GM18511 (cell line): ENCODE measurements around the gene FRZB.
"Not testable (repeated sequence)": the region's sequence is repeated elsewhere in the genome, so short reads cannot be mapped to it uniquely, and the experiment has no call there.

Source experiments
- ATAC-seq: cut with Tn5 transposase; IDR thresholded peaks from one replicate; pipeline ENCODE4 v1.9.1; 2021; ENCODE audit warnings: mild to moderate bottlenecking, moderate library complexity; ENCODE audit not compliant: unreplicated experiment

Gene FRZB

DNA sequence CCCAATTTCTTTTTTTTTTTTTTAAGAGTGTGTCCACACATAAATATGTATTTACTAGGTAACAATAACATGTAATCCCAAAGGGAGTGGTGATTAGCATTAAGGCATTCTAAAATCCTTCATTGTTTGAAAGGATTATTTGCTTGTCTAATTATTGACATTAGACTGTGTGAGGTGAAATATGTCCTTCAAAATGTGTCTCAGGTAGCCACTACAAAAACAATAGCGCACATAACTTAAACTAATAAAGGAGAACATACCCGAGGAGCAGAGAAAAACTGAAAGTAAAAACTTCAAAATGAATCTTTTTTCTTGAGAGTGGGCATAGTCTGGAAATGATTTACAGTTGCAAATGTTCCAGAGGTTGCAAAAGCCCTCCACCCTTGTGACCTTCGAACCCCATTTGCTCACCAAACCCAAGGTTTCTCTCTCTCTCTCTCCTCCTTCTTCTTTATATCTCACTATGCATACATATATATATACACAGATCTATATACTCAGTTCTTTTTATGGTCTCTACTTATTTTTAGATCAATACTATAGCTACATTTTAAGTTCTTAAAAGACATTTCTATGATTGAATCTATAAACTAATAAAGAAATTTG is 24.4 kb upstream of the FRZB start:
- no peak for ATAC-seq

DNA sequence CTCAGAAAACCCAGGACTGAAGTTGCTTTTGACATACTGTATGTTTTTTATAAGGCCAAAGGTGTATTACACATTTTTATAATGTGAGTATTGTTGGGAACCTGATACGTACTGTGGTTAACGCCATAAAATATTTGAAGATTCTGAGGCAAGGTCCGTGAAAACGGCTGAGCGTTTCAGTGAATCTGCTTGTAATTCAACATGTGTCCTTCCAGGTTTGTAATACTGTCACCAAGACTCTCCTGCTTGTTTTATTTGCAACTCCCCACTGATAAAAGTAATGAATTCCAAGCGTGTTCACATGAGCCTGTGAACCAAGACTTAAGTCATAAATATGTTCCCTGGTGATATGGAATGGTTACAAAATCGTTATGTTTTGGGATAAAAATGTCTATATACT is 23.9 kb upstream of the FRZB start:
- ATAC-seq: no peak

DNA sequence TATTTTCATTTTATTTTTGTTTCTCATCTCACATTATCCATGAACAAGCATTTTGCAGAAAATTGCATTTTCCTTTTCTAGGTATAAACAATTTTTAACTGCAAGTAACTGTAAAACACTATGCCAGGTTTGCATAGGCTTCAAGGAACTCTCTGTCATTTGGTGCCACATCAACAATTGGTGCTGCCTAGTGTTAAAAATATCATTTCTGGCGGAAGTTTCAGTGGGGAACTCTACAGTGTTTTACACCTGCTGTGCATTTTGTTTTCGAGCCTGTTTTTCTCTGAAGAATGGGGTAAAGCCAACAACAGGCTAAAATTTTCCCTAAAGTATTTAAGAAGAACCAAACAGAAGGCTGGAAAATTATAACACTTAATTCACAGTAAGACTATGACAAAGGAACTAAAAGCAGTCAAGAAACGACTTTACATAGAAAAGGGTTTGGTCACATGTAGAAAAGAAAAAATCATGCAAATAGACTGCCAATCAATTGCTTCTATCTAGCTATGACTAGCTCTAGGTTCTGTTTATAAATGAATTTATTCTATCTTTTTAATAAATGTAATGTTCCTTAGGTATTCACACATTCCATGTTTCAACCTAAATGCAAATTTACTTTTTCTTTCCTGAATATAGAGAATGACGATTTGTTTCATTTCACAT is 21.4 kb upstream of the FRZB start:
- ATAC-seq: no peak

DNA sequence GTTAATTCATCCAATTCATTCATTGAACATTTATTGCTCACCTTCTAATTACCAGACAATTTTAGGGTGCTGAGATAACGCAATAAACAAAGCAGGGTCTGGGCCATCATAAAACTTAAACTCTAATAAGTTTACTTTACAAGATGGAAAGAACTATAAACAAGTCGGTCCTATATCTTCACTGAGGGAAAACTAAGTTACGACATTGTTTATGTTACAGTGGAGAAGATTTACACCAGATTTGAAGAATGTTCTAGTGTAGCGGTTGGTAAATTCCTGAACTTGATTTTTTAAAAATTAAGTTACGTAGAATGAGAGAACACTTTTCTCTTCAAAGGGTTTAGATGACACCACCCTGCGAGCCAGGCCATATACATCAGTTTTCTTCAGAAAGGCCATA is 20.7 kb upstream of the FRZB start:
- no peak for ATAC-seq

DNA sequence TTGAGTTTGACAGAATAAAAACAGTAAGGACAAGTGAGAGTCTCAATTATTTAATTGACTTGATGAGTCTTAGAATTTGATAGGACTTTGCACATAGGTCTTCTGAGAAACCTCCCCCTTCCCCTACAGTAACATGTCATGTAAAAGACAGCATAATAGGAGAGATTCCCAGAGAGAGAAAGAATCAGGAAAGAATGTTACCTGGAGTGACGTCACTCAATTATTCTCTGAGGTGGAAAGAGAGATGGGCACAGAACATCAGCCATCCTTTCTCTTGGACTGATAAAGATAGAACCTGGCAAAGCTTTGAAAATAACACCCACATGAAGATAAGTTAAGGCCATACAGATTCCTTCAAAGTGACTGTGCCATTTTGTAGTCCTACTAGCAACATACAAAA is 19.3 kb upstream of the FRZB start:
- ATAC-seq: no peak

DNA sequence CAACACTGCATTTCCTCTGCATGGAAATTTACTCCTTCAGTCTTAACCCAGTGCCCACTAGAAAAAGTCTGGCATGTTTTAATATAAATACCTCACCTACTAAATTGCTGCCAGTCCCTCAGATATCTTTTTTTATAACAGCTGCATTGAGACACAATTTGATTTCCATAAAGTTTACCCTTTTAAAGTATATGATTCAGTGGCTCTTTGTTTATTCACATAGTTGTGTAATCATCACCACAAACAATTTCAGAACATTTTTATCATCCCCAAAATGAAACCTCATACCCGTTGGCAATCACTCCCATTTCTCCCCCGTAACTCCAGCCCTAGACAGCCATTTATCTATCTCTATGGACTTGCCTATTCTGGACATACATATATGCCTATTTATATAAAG is 17.0 kb upstream of the FRZB start:
- no peak for ATAC-seq

DNA sequence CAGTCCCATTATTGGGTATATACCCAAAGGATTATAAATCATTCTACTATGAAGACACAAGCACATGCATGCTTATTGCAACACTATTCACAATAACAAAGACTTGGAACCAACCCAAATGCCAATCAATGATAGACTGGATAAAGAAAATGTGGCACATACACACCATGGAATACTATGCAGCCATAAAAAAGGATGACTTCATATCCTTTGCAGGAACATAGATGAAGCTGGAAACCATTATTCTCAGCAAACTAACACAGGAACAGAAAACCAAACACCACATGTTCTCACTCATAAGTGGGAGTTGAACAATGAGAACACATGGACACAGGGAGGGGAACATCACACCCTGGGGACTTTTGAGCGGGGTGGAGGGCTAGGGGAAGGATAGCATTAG is 13.7 kb upstream of the FRZB start:
- not testable (repeated sequence) for ATAC-seq

DNA sequence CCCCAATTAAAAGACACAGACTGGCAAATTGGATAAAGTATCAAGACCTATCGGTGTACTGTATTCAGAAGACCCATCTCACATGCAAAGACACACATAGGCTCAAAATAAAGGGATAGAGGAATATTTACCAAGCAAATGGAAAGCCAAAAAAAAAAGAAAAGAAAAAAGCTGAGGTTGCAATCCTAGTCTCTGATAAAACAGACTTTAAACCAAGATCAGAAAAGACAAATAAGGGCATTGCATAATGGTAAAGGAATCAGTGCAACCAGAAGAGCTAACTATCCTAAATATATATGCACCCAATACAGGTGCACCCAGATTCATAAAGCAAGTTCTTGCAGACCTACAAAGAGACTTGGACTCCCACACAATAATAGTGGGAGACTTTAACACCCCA is 10.2 kb upstream of the FRZB start:
- not testable (repeated sequence) for ATAC-seq

DNA sequence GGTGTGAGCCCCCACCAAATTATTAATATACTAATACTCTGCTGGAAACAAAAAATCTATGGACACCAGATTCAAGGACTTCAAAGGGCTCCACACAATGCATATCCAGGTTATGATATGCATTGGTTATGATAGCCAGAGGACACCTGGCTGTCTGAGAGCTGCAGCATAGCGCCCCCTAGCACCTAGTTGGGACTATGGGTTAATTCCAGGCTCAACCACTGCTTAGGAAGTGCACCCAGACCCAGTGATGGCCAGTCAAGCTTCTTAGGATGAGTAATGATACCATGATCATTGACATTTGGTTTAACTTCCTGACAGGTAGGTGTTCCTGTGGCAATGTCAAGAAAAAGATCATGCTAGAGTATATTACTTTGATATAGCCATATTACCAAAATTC is 3.8 kb upstream of the FRZB start:
- no peak for ATAC-seq

DNA sequence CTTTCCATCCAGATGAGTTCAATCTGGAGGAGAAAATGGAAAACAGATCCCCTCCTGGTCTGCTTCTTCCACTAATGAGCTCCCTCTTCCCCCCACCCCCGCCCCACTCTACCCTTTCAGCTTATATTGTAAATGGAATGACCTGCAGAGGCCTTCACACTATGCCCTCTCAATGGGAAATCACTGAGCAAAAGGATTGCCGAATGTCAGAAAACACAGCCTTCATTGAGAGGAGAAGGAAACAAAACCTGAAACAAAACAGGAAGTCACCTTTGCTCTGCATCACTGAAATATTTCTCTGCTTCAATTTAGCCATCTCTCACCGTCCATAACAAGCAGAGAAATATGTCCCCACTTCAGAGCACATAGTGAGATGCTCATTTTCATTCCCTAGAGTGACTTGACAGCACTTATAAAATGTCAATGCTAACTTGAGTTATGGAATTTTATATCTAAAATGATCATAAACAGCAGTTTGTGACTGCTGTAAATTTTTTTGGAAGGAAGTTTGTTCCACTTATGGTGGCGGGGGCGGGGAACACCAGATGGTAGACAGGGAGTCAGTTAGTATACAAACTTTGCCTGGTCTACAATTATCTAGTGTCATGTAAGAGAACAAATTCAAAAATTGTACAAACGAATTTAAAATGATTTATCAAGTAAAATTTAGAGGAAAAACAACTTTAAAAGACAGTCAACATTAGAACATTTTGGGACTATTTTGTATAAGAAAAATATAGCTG is 1.8 kb upstream of the FRZB start:
- ATAC-seq: no peak

DNA sequence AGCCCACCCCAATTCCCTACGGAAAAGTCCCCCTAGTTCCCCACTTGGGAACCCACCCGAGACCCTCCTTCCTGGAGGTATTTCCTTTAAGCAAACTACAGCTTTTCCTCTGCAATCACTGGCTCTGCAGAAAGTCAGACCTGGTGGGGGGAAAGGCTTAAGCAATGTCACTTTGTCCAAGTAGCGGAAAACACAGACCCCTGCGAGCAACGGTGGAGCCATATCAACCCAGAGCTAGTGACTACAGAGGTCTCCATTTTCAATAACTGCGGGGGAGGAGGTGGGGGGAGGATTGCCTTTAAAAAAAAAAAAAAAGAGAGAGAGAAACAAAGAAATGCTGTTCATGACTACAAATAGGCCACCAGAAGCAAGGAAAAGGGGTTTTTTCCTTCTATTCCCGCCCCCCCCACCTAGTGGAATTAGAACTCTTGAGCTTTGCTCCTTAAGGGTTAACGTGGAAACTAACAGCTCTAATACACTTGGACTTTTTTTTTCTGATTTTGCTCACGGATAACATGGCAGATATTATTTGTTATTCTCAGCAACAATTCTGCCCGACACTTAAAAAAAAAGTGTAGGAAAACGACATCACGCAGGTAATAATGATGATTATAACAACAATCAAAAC is 1.1 kb upstream of the FRZB start:
- ATAC-seq: no peak

DNA sequence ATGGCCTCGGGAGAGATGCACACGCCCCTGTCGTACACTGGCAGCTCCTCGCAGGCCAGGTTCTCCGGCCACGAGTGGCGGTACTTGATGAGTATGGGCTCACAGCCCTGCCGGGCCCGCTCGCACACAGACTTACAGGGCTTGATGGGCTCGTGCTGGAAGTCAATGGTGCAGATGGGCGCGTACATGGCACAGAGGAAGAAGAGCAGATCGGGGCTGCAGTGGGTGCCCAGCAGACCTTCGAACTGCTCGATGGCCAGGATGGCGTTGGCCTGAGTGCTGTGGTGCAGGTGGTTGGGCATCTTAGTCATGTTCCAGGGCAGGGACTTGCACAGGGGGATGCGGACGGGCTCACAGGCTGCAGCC is 359 bp downstream of the FRZB start:
- ATAC-seq: no peak

DNA sequence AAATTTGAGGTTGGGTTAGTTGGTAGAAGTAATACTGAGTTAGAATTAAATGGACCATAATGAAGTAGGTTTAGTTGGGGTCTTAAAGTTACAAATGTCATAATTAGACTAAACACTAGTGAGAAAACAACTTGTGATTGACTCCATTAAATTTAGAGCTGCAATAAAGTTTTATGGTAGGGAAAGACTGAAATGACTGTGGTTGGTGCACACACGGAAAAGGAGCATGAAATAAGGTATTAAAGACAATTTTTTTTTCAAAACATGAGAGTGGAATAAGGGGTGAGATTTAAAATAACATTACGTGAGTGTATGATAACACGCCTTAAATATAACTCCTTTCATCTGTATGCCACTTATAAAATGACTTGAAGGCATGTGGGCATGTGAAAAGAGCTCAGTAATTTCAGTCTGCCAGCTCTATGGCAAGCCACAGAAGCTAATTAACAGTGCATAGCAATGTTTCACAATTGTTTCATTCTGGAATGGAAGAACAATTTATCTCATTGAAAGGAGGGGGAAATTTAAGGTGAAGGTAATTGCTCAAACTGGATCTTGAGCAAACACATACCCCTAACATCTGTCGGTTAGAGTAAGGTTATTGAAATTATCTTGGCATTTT is 1.4 kb downstream of the FRZB start:
- no peak for ATAC-seq

DNA sequence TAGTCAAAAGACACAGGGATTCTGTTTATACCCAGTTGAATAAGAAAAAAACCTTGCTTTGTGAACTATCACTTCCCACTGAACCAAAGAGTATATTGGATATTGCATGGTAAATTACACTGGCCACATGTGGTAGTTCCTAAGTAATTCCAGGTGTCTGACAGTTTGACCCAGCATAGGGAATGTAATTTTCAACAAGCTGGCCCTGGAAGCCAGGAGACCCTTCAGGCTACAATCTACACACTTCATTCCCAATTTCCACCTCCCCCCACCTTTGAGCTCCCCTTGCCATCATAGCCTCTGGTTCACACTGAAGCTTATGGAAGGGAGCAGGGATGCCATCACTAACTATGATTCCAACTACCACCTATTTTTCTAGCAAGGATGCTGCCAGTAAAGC is 2.8 kb downstream of the FRZB start:
- no peak for ATAC-seq

DNA sequence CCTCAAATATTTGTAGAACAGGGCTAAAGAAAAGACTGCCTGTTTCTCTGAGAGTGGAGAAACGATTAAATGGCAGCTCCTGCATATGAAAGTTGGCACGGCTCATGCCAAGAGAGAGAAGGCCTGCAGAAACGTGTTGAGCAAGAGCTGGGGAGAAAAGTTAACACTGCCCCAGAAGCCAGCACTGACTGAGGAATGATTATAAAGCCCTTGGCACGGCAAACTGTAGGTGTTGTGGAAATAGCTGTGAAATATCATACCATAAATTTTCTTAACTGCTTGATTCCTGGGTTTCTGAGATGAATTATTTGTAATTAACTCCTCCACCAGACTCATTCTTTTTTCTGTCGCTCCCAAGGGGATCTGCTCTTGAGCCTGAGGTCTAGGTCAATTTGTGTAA is 4.3 kb downstream of the FRZB start:
- no peak for ATAC-seq

DNA sequence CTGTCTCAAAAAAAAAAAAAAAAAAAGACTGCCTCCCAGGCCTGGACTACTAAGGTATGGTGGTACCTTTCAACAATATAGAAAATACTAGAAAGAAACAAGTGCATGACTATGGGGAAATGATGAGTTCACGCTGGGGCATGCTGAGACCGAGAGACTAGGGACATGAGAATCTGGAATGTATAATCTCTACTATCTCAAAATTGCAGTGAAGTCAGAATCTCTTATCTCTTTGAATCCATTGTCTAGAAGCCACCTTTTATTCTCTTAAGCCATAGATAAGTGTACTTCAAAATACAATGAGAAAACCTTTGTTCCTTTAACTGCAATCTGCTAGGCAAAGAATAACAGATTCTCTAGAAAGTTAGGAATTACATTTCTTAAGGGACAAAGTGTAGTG is 5.6 kb downstream of the FRZB start:
- no peak for ATAC-seq

DNA sequence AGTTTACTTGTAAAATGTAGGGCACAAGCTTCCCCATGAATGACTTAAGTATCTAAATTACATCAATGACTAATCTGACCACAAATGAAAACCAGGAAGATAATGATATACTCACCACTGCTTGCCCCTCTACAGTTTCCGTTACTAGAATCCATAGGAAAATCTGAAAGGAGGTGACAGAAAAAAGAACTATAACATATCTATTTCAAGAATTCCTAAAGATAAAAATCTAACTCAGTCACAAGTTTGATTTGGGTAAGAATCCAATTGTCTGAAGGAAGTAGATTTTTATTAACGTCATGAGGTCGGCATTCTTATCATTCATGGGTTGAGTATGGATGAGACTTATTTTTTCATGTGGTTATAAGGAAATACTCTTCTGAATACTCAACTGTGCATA is 7.8 kb downstream of the FRZB start:
- ATAC-seq: no peak

DNA sequence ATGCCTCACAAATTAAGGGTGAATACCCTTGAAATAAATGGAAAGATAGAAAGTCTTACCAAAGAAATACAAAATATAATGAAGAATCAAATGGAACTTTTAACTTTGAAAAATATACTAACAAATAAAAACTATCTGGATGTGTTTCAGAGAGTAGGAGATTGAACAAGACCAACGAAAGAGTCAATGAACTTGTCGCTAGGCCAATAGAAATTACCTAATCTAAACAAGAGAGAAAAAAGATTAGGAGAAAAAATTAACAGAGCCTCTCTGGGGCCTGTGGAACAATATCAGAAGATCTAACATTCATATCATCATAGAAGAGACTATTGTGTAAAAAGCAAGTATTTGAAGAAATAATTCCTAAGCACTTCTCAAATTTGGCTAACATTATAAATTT is 11.1 kb downstream of the FRZB start:
- no peak for ATAC-seq

DNA sequence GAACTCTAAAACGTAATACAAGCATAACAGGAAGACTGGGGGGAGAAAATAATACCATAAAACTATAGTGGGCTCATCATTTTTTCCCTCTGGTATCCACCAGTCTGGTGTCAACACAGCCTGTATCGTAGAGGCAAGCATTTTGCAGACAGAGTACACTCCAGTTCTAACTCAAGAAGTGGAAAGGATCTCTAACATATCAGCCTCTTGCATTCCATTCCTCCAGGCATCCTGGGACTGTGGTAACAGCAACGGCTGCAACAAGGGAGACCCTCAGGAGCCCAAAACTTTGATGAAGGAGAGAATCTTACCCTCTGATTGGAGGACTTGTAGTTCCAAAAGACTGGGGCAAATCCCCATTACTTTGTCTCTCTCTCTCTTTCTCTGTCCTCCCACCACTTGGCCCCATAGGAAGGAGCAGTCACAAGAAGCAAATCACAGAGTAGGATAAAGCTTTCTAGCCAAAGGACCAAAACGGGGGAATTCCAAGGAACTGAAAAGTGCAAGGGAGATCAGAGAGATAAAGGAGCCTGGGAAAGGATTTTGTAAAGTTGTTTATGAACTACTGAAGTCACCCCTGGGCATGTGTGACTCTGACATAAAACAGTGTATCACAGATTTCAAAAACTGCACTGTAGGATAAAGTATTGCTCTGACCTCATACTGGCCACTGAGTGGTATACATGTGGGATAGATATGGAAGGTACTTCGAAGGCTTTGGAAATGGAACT is 11.9 kb downstream of the FRZB start:
- no peak for ATAC-seq

DNA sequence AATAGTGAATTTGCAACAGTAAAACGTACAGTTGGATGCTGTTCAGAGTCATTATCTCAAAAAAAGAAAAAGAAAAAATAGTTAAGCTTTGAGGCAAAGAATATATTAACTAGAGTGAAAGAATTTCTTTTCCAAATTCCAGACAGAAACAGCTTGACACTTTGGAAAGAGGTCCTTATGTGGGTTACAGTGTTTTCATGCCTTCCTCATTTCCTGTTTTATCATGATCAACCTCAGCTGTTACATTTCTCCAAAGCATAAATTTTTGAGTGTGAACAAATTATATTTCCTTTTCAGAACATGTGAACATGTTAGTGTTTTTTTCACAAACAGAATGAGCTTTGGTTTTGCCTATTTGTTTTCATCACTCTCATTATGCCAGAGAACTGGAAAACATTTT is 13.6 kb downstream of the FRZB start:
- no peak for ATAC-seq

DNA sequence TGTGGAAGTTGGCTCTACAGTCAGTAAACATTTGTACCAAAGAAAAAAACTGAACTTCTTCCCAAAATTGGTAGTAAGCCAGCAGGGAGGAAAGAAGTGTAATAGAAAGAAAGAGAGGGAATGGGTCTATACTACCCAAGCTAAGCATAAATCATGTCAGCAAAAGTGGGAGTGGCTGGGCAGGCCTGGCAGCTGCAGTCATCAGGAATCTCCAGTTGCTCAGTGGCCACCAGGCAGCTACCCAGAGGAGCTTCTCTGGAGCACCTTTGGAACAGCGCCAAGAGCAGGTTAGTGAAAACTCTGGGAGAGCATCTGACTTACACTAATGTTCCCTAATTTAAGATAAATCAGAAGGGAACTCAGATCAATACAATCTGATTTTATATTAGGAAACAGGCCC is 14.3 kb downstream of the FRZB start:
- no peak for ATAC-seq
